OCI-LY3 (cell line): Measurements from ENCODE around the gene NRG3.

Source experiments
- H2AFZ ChIP-seq: fragments of 200-600, 300-600 bp; shearing (Covaris generic); 2 replicates; pipeline ENCODE4 v1.6.0; 2014; ENCODE audit warnings: antibody characterized with exemption, low read depth, low read length
- H3K27ac ChIP-seq: fragments of 200-600, 300-600 bp; sonication (generic); 2 replicates; pipeline ENCODE4 v1.5.1; 2014; ENCODE audit warnings: mild to moderate bottlenecking, low read length, moderate library complexity, mixed read lengths
- H3K27me3 ChIP-seq: fragments of 200-600, 300-600 bp; sonication (generic); 2 replicates; pipeline ENCODE4 v1.6.1; 2014; ENCODE audit warnings: low read depth, low read length, mixed read lengths
- H3K36me3 ChIP-seq: fragments of 200-600, 300-600 bp; sonication (generic); replicated peaks from 2 replicates; pipeline ENCODE3; 2014; ENCODE audit warnings: low read depth, low read length, mixed read lengths
- H3K4me1 ChIP-seq: fragments of 300-600, 200-600 bp; sonication (generic); 2 replicates; pipeline ENCODE4 v1.6.1; 2014; ENCODE audit warnings: low read length, mixed read lengths
- H3K4me2 ChIP-seq: fragments of 200-600, 300-600 bp; sonication (generic); 2 replicates; pipeline ENCODE4 v1.6.1; 2014; ENCODE audit warnings: low read length, mixed read lengths
- H3K4me3 ChIP-seq: fragments of 300-600, 200-600 bp; sonication (generic); 2 replicates; pipeline ENCODE4 v1.5.1; 2014; ENCODE audit warnings: antibody characterized with exemption, mild to moderate bottlenecking, low read length, moderate library complexity
- H3K79me2 ChIP-seq: fragments of 300-600, 200-600 bp; shearing (Covaris generic); 2 replicates; pipeline ENCODE4 v1.6.1; 2014; ENCODE audit warnings: mild to moderate bottlenecking, low read length, mixed read lengths
- H3K9ac ChIP-seq: fragments of 300-600, 200-600 bp; shearing (Covaris generic); 2 replicates; pipeline ENCODE4 v1.6.0; 2014; ENCODE audit warnings: mild to moderate bottlenecking, low read length, moderate library complexity
- H3K9me3 ChIP-seq: fragments of 200-600, 300-600 bp; shearing (Covaris generic); 2 replicates; pipeline ENCODE4 v1.6.1; 2014; ENCODE audit warnings: low read length, mixed read lengths; ENCODE audit not compliant: insufficient read depth
- H4K20me1 ChIP-seq: fragments of 200-600, 300-600 bp; sonication (generic); 2 replicates; pipeline ENCODE4 v1.6.1; 2016; ENCODE audit warnings: low read length, mixed read lengths; ENCODE audit not compliant: insufficient read depth
- CTCF ChIP-seq: fragments of 200-600, 300-600 bp; sonication (generic); IDR thresholded peaks from 2 replicates; pipeline ENCODE4 v1.5.1; 2014; ENCODE audit warnings: antibody characterized with exemption, low read length, low read depth
- EZH2phosphoT487 ChIP-seq: fragments of 200-600 bp; shearing (Covaris generic); IDR thresholded peaks from 2 replicates; pipeline ENCODE4 v1.6.1; 2018; ENCODE audit warnings: antibody characterized with exemption, mixed run types, low read depth

NRG3 gene

GRCh38 chr10:81862596-81862995 is 12.4 kb upstream of the NRG3 start:
- Histone ChIP-seq H3K4me3 (no peak overlapping the region), H3K9me3 (no peaks in the 10 kb centered on the region), H4K20me1 (no peaks in the 10 kb centered on the region), H3K4me1 (peaks cover 7% of the 10 kb centered on the region), H3K36me3 (no peaks in the 10 kb centered on the region), H3K27me3 (no peaks in the 10 kb centered on the region), H3K27ac (no peak overlapping the region), H3K9ac (no peak overlapping the region), H2AFZ (no peak overlapping the region), H3K79me2 (no peaks in the 10 kb centered on the region), H3K4me2 (no peak overlapping the region)
- no peak for TF ChIP-seq EZH2phosphoT487
- no peak for TF ChIP-seq CTCF

GRCh38 chr10:81863771-81864170 is 11.2 kb upstream of the NRG3 start:
- Histone ChIP-seq H3K36me3 (no peaks in the 10 kb centered on the region), H4K20me1 (no peaks in the 10 kb centered on the region), H2AFZ (no peak overlapping the region), H3K9ac (no peak overlapping the region), H3K27me3 (no peaks in the 10 kb centered on the region), H3K4me1 (peaks cover 7% of the 10 kb centered on the region), H3K27ac (no peak overlapping the region), H3K4me2 (no peak overlapping the region), H3K79me2 (no peaks in the 10 kb centered on the region), H3K4me3 (no peak overlapping the region), H3K9me3 (no peaks in the 10 kb centered on the region)
- TF ChIP-seq EZH2phosphoT487 (no peak), CTCF (no peak)

GRCh38 chr10:81865581-81865980 is 9.4 kb upstream of the NRG3 start:
- Histone ChIP-seq H3K36me3 (no peaks in the 10 kb centered on the region), H3K4me3 (no peak overlapping the region), H3K79me2 (no peaks in the 10 kb centered on the region), H3K27me3 (no peaks in the 10 kb centered on the region), H3K4me1 (peaks cover 7% of the 10 kb centered on the region), H3K9me3 (no peaks in the 10 kb centered on the region), H3K27ac (no peak overlapping the region), H3K9ac (no peak overlapping the region), H4K20me1 (no peaks in the 10 kb centered on the region), H3K4me2 (no peak overlapping the region), H2AFZ (no peak overlapping the region)
- no peak for TF ChIP-seq CTCF
- no peak for TF ChIP-seq EZH2phosphoT487

GRCh38 chr10:81866753-81867152 is 8.2 kb upstream of the NRG3 start:
- H2AFZ ChIP-seq, result no peak overlapping the region
- H3K4me3 ChIP-seq, result no peak overlapping the region
- no peak overlapping the region for H3K4me2 ChIP-seq
- H3K27ac ChIP-seq, result no peak overlapping the region
- TF ChIP-seq CTCF (no peak), EZH2phosphoT487 (no peak)
- no peak overlapping the region for H3K9ac ChIP-seq
- no peaks in the 10 kb centered on the region for H3K79me2 ChIP-seq
- H3K27me3 ChIP-seq, result no peaks in the 10 kb centered on the region
- H4K20me1 ChIP-seq, result no peaks in the 10 kb centered on the region
- peaks cover 7% of the 10 kb centered on the region for H3K4me1 ChIP-seq
- no peaks in the 10 kb centered on the region for H3K36me3 ChIP-seq
- H3K9me3 ChIP-seq, result no peaks in the 10 kb centered on the region
